Neuronal stem cell (in vitro differentiated cells): ENCODE measurements around the gene SLX4IP.
"Not testable (repeated sequence)": the region's sequence is repeated elsewhere in the genome, so short reads cannot be mapped to it uniquely, and the experiment has no call there.

ENCODE experiments used
- DNase-seq: peaks from one replicate; pipeline ENCODE4 v3.0.0-alpha.2; 2013; ENCODE audit warnings: low spot score
- H2AFZ ChIP-seq: one replicate; pipeline ENCODE4 v1.6.1; 2013; ENCODE audit warnings: mild to moderate bottlenecking, low read length, inconsistent platforms
- H2AK5ac ChIP-seq: 2 replicates; pipeline ENCODE4 v1.6.1; 2013; ENCODE audit warnings: low read depth, mild to moderate bottlenecking, inconsistent platforms, low read length, moderate library complexity, mixed read lengths
- H2BK120ac ChIP-seq: 2 replicates; pipeline ENCODE4 v1.6.1; 2013; ENCODE audit warnings: low read depth, mild to moderate bottlenecking, inconsistent platforms, low read length, moderate library complexity, mixed read lengths
- H2BK12ac ChIP-seq: one replicate; pipeline ENCODE4 v1.6.1; 2013; ENCODE audit warnings: low read length, inconsistent platforms
- H2BK15ac ChIP-seq: 2 replicates; pipeline ENCODE4 v1.6.1; 2013; ENCODE audit warnings: mild to moderate bottlenecking, low read length, inconsistent platforms, mixed read lengths
- H2BK5ac ChIP-seq: one replicate; pipeline ENCODE4 v1.6.1; 2013; ENCODE audit warnings: inconsistent platforms, mild to moderate bottlenecking, low read length, moderate library complexity
- H3K14ac ChIP-seq: one replicate; pipeline ENCODE4 v1.6.1; 2013; ENCODE audit warnings: low read length, inconsistent platforms
- H3K18ac ChIP-seq: 2 replicates; pipeline ENCODE4 v1.6.1; 2013; ENCODE audit warnings: low read length, inconsistent platforms
- H3K23ac ChIP-seq: 2 replicates; pipeline ENCODE4 v1.6.1; 2013; ENCODE audit warnings: low read depth, mild to moderate bottlenecking, mixed read lengths, low read length, inconsistent platforms; ENCODE audit not compliant: poor library complexity
- H3K27ac ChIP-seq: replicated peaks from 3 replicates; pipeline ENCODE4 v1.5.1; 2013; ENCODE audit warnings: low read length, inconsistent platforms
- H3K27me3 ChIP-seq, 3 experiments: 2 replicates each; pipeline ENCODE4 v1.6.1; 2013; ENCODE audit warnings: low read length in 3 of 3, mild to moderate bottlenecking in 2 of 3, inconsistent platforms in 1 of 3, low read depth in 1 of 3, mixed read lengths in 1 of 3, moderate library complexity in 1 of 3; ENCODE audit not compliant: control insufficient read depth in 3 of 3, insufficient read depth in 3 of 3
- H3K36me3 ChIP-seq, 2 donors: replicated peaks in 1 of 2; 2 replicates each; pipeline ENCODE4 v1.6.1; 2013; ENCODE audit warnings: low read length in 2 of 2; ENCODE audit not compliant: control insufficient read depth in 2 of 2, insufficient read depth in 2 of 2
- H3K4ac ChIP-seq: 2 replicates; pipeline ENCODE4 v1.6.1; 2013; ENCODE audit warnings: inconsistent platforms, mild to moderate bottlenecking, low read length, moderate library complexity
- H3K4me1 ChIP-seq, 2 donors: 1 replicate in 1 of 2; 2 replicates in 1 of 2; pipeline ENCODE4 v1.6.1; 2013; ENCODE audit warnings: low read length in 2 of 2, low read depth in 1 of 2; ENCODE audit not compliant: control insufficient read depth in 2 of 2, insufficient read depth in 1 of 2
- H3K4me2 ChIP-seq: one replicate; pipeline ENCODE4 v1.6.1; 2013; ENCODE audit warnings: mild to moderate bottlenecking, low read length, inconsistent platforms; ENCODE audit not compliant: insufficient read depth, poor library complexity, severe bottlenecking
- H3K4me3 ChIP-seq, 2 donors: 2 replicates each; pipeline ENCODE4 v1.5.1; 2013; ENCODE audit warnings: low read length in 2 of 2, mild to moderate bottlenecking in 2 of 2, inconsistent platforms in 1 of 2, moderate library complexity in 1 of 2
- H3K79me1 ChIP-seq: one replicate; pipeline ENCODE4 v1.6.1; 2013; ENCODE audit warnings: low read depth, mild to moderate bottlenecking, inconsistent platforms, low read length, moderate library complexity
- H3K9ac ChIP-seq: one replicate; pipeline ENCODE4 v1.6.1; 2013; ENCODE audit warnings: mild to moderate bottlenecking, low read depth, low read length, inconsistent platforms; ENCODE audit not compliant: poor library complexity
- H3K9me3 ChIP-seq, 2 donors: replicated peaks in 1 of 2; 2 replicates each; pipeline versions ENCODE3 to v1.6.1; 2013; ENCODE audit warnings: low read length in 2 of 2, mild to moderate bottlenecking in 2 of 2, inconsistent platforms in 1 of 2, low read depth in 1 of 2, mixed read lengths in 1 of 2, moderate library complexity in 1 of 2; ENCODE audit not compliant: control insufficient read depth in 2 of 2, insufficient read depth in 1 of 2
- H4K8ac ChIP-seq: one replicate; pipeline ENCODE4 v1.6.1; 2013; ENCODE audit warnings: low read depth, mild to moderate bottlenecking, inconsistent platforms, low read length, moderate library complexity
- H4K91ac ChIP-seq: one replicate; pipeline ENCODE4 v1.6.1; 2013; ENCODE audit warnings: low read length, low read depth, mild to moderate bottlenecking, inconsistent platforms; ENCODE audit not compliant: poor library complexity
- WGBS, 2 donors: extraction: QIAGEN DNeasy Blood & Tissue Kit; methylation state at CpG; one replicate each; pipeline ENCODE4 v1.1.7; 2013; ENCODE audit warnings: missing lambda C conversion rate in 2 of 2, mixed read lengths in 1 of 2; ENCODE audit not compliant: insufficient read length in 2 of 2, insufficient replicate concordance in 1 of 2; ENCODE audit errors: extremely low coverage in 2 of 2; 5-methylcytosine and 5-hydroxymethylcytosine counted together

The SLX4IP gene

DNA sequence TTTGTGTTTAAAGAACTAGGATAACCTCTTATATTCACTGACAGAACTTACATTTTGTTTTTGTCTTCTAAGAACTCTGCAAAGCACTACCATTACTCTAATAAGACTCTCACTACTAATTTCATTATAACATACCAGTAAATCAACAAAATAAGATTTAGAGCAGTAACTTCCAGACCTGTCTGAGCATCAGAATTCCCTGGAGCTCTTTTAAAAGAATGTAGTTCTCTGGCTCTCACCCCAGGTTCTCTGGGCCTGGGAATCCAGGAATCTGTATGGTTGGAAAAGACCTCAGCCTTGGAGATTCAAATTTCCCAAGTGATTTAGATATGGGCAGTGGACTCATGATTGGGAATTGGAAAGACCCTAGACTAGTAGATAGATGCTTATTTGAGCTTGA, 149.3 kb downstream of the SLX4IP start:
- Histone ChIP-seq H3K14ac (no peak overlapping the region), H3K23ac (no peak overlapping the region), H3K4ac (no peak overlapping the region), H2BK12ac (no peak overlapping the region), H2BK15ac (no peak overlapping the region), H2BK5ac (no peak overlapping the region), H3K36me3 (no peaks in the 10 kb centered on the region), H3K4me3 (no peak overlapping the region), H3K9me3 (no peaks in the 10 kb centered on the region), H3K27me3 (no peaks in the 10 kb centered on the region), H2AFZ (no peak overlapping the region), H4K8ac (no peak overlapping the region), H3K4me1 (peaks cover 3 to 9% of the 10 kb centered on the region in 2 donors), H2BK120ac (no peak overlapping the region), H3K9ac (no peak overlapping the region), H2AK5ac (no peak overlapping the region), H3K4me2 (no peak overlapping the region), H4K91ac (no peak overlapping the region), H3K18ac (no peak overlapping the region), H3K79me1 (no peaks in the 10 kb centered on the region), H3K27ac (no peak overlapping the region)
- no peak for DNase-seq

DNA sequence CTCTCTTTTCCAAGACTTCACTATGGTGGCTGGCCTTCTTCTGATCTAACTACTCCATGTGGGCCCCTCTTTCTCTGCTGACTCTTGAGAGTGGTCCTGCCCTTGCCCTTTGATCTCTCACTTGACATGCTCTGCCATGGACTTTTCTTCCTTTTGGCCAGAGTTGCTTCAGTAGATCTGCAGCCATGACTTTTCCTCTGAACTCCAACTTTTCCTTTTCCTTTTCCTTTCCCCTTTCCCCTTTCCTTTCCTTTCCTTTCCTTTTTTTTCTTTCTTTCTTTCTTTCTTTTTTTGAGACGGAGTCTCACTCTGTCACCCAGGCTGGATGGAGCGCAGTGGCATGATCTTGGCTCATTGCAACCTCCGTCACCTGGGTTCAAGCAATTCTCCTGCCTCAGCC, 150.2 kb downstream of the SLX4IP start:
- Histone ChIP-seq H2BK120ac (no peak overlapping the region), H3K23ac (no peak overlapping the region), H3K36me3 (no peaks in the 10 kb centered on the region), H3K4me1 (peaks cover 2 to 9% of the 10 kb centered on the region in 2 donors), H3K4me2 (no peak overlapping the region), H3K14ac (no peak overlapping the region), H3K27ac (no peak overlapping the region), H4K8ac (no peak overlapping the region), H2BK15ac (no peak overlapping the region), H3K4ac (no peak overlapping the region), H3K9me3 (no peaks in the 10 kb centered on the region), H2AK5ac (no peak overlapping the region), H2BK12ac (no peak overlapping the region), H4K91ac (no peak overlapping the region), H3K4me3 (no peak overlapping the region), H3K9ac (no peak overlapping the region), H3K18ac (no peak overlapping the region), H3K27me3 (no peaks in the 10 kb centered on the region), H2AFZ (no peak overlapping the region), H2BK5ac (no peak overlapping the region), H3K79me1 (no peaks in the 10 kb centered on the region)
- no peak for DNase-seq
- no CpG with 5 or more reads among the region's 3 CpGs for WGBS, 2 donors

DNA sequence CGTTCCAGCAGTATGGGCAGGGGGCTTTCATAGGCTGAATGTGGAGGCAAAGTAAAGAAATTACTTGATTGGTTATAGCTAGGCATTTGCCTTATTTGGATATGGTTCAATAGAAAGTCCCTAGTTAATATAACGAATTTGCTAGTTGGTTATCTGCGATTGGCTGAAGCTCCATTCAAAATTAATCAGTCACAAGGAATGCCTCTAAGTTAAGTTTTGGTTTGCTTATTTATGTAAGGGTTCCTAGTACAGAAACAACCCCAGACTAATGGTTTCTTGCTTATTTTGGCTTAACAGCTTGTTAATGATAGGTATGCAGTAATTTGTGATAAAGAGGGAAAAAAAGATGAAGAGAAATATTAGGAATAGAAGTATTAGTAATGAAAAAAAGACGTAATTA, 151.2 kb downstream of the SLX4IP start:
- Histone ChIP-seq H3K4me3 (no peak overlapping the region), H3K27me3 (no peaks in the 10 kb centered on the region), H3K79me1 (no peaks in the 10 kb centered on the region), H2BK15ac (no peak overlapping the region), H4K91ac (no peak overlapping the region), H2BK12ac (no peak overlapping the region), H3K36me3 (no peaks in the 10 kb centered on the region), H2AK5ac (no peak overlapping the region), H3K18ac (no peak overlapping the region), H3K27ac (no peak overlapping the region), H3K4me2 (no peak overlapping the region), H3K9me3 (no peaks in the 10 kb centered on the region), H3K9ac (no peak overlapping the region), H3K4me1 (peaks cover 2 to 9% of the 10 kb centered on the region in 2 donors), H2BK120ac (no peak overlapping the region), H4K8ac (no peak overlapping the region), H2BK5ac (no peak overlapping the region), H3K14ac (no peak overlapping the region), H2AFZ (no peak overlapping the region), H3K23ac (no peak overlapping the region), H3K4ac (no peak overlapping the region)
- DNase-seq: no peak
- 100% methylated on average over 1 of the region's 4 CpGs for WGBS, 2 donors

DNA sequence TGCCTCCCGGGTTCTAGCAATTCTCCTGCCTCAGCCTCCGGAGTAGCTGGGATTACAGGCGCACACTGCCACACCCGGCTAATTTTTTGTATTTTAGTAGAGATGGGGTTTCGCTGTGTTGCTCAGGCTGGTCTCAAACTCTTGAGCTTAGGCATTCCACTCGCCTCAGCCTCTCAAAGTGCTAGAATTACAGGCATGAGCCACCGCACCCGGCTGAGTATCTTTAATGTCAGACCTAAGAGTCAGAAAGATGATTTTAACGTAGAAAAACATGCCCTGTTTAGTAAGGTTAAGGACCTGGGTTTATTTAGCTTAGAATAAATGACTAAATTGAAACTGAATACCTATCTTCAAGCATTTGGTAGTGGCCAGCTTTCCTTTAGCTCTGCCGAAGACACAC, 155.3 kb downstream of the SLX4IP start:
- not testable (repeated sequence) for DNase-seq, H3K14ac ChIP-seq, H3K23ac ChIP-seq, H2BK5ac ChIP-seq, H2AK5ac ChIP-seq, H3K9ac ChIP-seq, H3K27me3 ChIP-seq, H3K4me2 ChIP-seq, H4K8ac ChIP-seq, H2BK15ac ChIP-seq, H3K9me3 ChIP-seq, H3K36me3 ChIP-seq, H4K91ac ChIP-seq, H3K79me1 ChIP-seq, H2BK12ac ChIP-seq, H2AFZ ChIP-seq, H2BK120ac ChIP-seq, H3K4me3 ChIP-seq, H3K4ac ChIP-seq, H3K4me1 ChIP-seq, H3K18ac ChIP-seq, H3K27ac ChIP-seq
- WGBS, 2 donors: no CpG with 5 or more reads among the region's 10 CpGs
